Measurements from ENCODE around the gene RAI14.

- no peak for TF ChIP-seq CTCF (conservative IDR thresholded peaks at IDR 0.05)
- no peak for TF ChIP-seq EZH2 (IDR thresholded peaks at IDR 0.05; ENCODE audit: low read depth)
Observed at GRCh38 chr5:34699155-34700077, 43.3 kb downstream of the RAI14 start.
